OCI-LY3 (cell line): ENCODE measurements around the gene IL6.

Source experiments
- EZH2phosphoT487 ChIP-seq: fragments of 200-600 bp; shearing (Covaris generic); IDR thresholded peaks from 2 replicates; pipeline ENCODE4 v1.6.1; 2018; ENCODE audit warnings: antibody characterized with exemption, mixed run types, low read depth
- TF ChIP-seq, protein P1 (sequence below): fragments of 200-600, 300-600 bp; sonication (generic); IDR thresholded peaks from 2 replicates; pipeline ENCODE4 v1.5.1; 2014; ENCODE audit warnings: antibody characterized with exemption, low read length, low read depth

DNA sequence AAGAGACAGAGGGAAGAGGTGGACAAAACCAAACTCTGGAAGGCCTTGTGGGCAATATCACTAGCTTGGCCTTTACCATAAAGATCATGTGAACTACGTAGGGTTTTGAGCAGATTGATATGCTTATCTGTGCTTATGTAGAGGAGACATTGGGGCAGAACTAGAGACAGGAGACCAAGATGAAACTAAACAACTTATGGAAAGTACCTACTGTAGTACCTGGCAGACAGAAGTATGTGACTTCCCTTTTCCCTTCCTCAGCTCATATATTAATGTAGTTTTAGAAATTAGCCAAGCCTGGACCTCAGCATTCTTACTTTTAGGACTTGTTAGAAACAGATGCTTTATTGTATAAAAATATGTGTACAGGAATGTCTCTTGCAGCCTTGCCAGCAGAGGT, 14.0 kb upstream of the IL6 start:
- TF ChIP-seq, protein P1, sequence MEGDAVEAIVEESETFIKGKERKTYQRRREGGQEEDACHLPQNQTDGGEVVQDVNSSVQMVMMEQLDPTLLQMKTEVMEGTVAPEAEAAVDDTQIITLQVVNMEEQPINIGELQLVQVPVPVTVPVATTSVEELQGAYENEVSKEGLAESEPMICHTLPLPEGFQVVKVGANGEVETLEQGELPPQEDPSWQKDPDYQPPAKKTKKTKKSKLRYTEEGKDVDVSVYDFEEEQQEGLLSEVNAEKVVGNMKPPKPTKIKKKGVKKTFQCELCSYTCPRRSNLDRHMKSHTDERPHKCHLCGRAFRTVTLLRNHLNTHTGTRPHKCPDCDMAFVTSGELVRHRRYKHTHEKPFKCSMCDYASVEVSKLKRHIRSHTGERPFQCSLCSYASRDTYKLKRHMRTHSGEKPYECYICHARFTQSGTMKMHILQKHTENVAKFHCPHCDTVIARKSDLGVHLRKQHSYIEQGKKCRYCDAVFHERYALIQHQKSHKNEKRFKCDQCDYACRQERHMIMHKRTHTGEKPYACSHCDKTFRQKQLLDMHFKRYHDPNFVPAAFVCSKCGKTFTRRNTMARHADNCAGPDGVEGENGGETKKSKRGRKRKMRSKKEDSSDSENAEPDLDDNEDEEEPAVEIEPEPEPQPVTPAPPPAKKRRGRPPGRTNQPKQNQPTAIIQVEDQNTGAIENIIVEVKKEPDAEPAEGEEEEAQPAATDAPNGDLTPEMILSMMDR = no peak
- no peak for TF ChIP-seq EZH2phosphoT487
